Measurements from ENCODE around the gene UBE2I. TPM values are rescaled to one million over a fixed set of nuclear protein-coding genes. Genes with fewer than 3 reads are reported as not detected.

The UBE2I gene
- total RNA-seq, 4 donors from 2014 or later, result 28.9 to 80.4 (median 41.7) TPM

- Histone ChIP-seq H3K4me3 (no peak overlapping the region), H3K27ac (no peak overlapping the region), H3K9me3 (no peaks in the 10 kb centered on the region), H3K4me1 (no peaks in the 10 kb centered on the region), H3K27me3 (peaks cover 53 to 86% (median 84%) of the 10 kb centered on the region in 3 donors), H3K36me3 (no peaks in the 10 kb centered on the region)
- DNase-seq (no peak), ATAC-seq (no peak)
- intact Hi-C loops (cut with DNase I; ENCODE audit: low total_unique reads), result no loop called here
- in situ Hi-C loops (cut with MboI; ENCODE audit: low sequenced_read_pairs in 4 of 4), result no loop called here
- TF ChIP-seq CTCF (IDR thresholded peaks at IDR 0.05 in 4 of 5, conservative IDR thresholded peaks at IDR 0.05 in 1 of 5), result no peak
- no peak for TF ChIP-seq POLR2A (IDR thresholded peaks at IDR 0.05)
These were observed 22.8 kb upstream of the UBE2I start for GRCh38 chr16:1286513-1287094.

DNA sequence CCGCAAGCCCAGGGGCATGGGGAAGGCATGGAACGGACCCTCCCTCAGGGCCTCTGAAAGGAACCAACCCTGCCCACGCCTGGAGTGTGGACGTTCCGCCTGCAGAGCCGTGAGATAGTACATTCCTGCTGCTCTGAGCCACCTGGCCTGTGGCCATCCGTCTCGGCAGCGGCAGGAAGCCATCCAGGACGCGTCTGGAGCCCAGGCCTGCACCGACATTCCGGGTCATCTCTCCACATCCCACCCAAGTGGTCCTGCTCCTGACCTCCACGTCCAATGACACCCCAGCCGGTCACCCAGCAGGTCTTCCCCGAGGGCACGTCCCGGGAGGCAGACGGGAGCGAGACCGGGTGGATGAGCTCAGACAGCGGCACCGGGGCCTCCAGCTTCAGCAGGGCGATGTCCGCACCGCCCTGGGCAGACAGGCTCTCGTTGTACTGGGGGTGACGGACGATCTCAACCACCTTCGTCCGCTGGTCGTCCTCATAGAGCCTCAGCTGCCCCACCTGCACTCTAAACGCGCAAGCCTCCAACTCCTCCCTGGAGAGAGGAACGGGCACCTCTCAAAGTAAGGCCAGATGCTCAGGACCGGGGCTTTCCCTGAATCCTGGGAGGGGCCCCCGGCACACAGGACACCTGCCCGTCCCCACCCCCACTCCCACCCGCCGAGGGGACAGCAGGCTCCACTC, 21.3 kb upstream of the UBE2I start:
- H3K4me1 ChIP-seq, result no peaks in the 10 kb centered on the region
- H3K27me3 ChIP-seq, result peaks cover 64 to 81% (median 71%) of the 10 kb centered on the region in 3 donors
- DNase-seq (no peak), ATAC-seq (no peak)
- no peak for TF ChIP-seq CTCF (IDR thresholded peaks at IDR 0.05 in 4 of 5, conservative IDR thresholded peaks at IDR 0.05 in 1 of 5)
- no peak for TF ChIP-seq POLR2A (IDR thresholded peaks at IDR 0.05)
- no peak overlapping the region for H3K27ac ChIP-seq
- H3K36me3 ChIP-seq, result no peaks in the 10 kb centered on the region
- no peak overlapping the region for H3K4me3 ChIP-seq
- intact Hi-C loops (cut with DNase I; ENCODE audit: low total_unique reads) (no loop called here), in situ Hi-C loops (cut with MboI; ENCODE audit: low sequenced_read_pairs in 4 of 4) (no loop called here)
- H3K9me3 ChIP-seq, result no peaks in the 10 kb centered on the region

- Histone ChIP-seq H3K4me3 (no peak overlapping the region), H3K4me1 (no peaks in the 10 kb centered on the region), H3K27ac (no peak overlapping the region), H3K9me3 (no peaks in the 10 kb centered on the region), H3K36me3 (no peaks in the 10 kb centered on the region), H3K27me3 (peaks cover 66 to 80% (median 68%) of the 10 kb centered on the region in 3 donors)
- TF ChIP-seq POLR2A (IDR thresholded peaks at IDR 0.05), result no peak
- TF ChIP-seq CTCF (IDR thresholded peaks at IDR 0.05 in 4 of 5, conservative IDR thresholded peaks at IDR 0.05 in 1 of 5), result no peak
- no peak for ATAC-seq
- DNase-seq, result no peak
- in situ Hi-C loops (cut with MboI; ENCODE audit: low sequenced_read_pairs in 4 of 4) (no loop called here), intact Hi-C loops (cut with DNase I; ENCODE audit: low total_unique reads) (no loop called here)
These were observed 20.5 kb upstream of the UBE2I start for GRCh38 chr16:1288813-1289476.

- Histone ChIP-seq H3K4me1 (no peaks in the 10 kb centered on the region), H3K36me3 (no peaks in the 10 kb centered on the region), H3K9me3 (no peaks in the 10 kb centered on the region), H3K4me3 (no peak overlapping the region), H3K27ac (no peak overlapping the region), H3K27me3 (peaks cover 62 to 75% (median 68%) of the 10 kb centered on the region in 3 donors)
- ATAC-seq (no peak), DNase-seq (no peak)
- in situ Hi-C loops (cut with MboI; ENCODE audit: low sequenced_read_pairs in 4 of 4), result no loop called here
- TF ChIP-seq POLR2A (IDR thresholded peaks at IDR 0.05), result no peak
- TF ChIP-seq CTCF (IDR thresholded peaks at IDR 0.05 in 4 of 5, conservative IDR thresholded peaks at IDR 0.05 in 1 of 5), result no peak
- intact Hi-C loops (cut with DNase I; ENCODE audit: low total_unique reads), result no loop called here
These were observed 20.0 kb upstream of the UBE2I start for GRCh38 chr16:1289477-1289866.
